A549 treated with Mapracorat at 1 μM for 4 hours (cell line): ENCODE measurements around the gene SPRR5. TPM values are rescaled to one million over a fixed set of nuclear protein-coding genes. Genes with fewer than 3 reads are reported as not detected.

Source experiments
- total RNA-seq: library from RNA; stranded (reverse); fragments of 200-300 nt; extraction: Qiagen RNA extraction; gene quantifications from 5 replicates; pipeline ENCODE4 v1.2.3, GENCODE V29; 2022

Gene SPRR5
- total RNA-seq: not detected in 5 replicates

GRCh38 chr1:152946651-152947256 lies at the start of gene SPRR5:
SPRR5 (plus strand) TSS chr1:152947206; CDS start chr1:152948555, 1,349 bp downstream.

GRCh38 chr1:152907686-152908601 lies 39.1 kb upstream of the SPRR5 start, which contains the start of gene IVL:
IVL (plus strand) TSS chr1:152908546; CDS start chr1:152909798, 1,252 bp downstream.

GRCh38 chr1:152970495-152970894 lies 23.5 kb downstream of the SPRR5 start, which contains the start of gene SPRR4:
SPRR4 (plus strand) TSS chr1:152970648; CDS start chr1:152971891, 1,243 bp downstream.

GRCh38 chr1:152983743-152984142 lies 36.7 kb downstream of the SPRR5 start, which contains the start of gene SPRR1A:
SPRR1A (plus strand) TSS chr1:152984081; CDS start chr1:152985231, 1,150 bp downstream.

Other genes starting within 250 kb of the SPRR5 start
- not detected in 5 replicates for gene LCE2A, start 248.9 kb upstream of the SPRR5 start, total RNA-seq
- gene LCE4A, start 239.0 kb upstream of the SPRR5 start, total RNA-seq: not detected in 5 replicates
- gene KPRP, start 189.2 kb upstream of the SPRR5 start, total RNA-seq: not detected in 5 replicates
- gene LCE1F, start 172.1 kb upstream of the SPRR5 start, total RNA-seq: not detected in 5 replicates
- gene LCE1E, start 160.9 kb upstream of the SPRR5 start, total RNA-seq: 0.18 TPM in 1 of 5 replicates, not detected in the others
- not detected in 5 replicates for gene LCE1D, start 150.5 kb upstream of the SPRR5 start, total RNA-seq
- not detected in 5 replicates for gene LCE1C, start 140.6 kb upstream of the SPRR5 start, total RNA-seq
- gene LCE1B, start 135.2 kb upstream of the SPRR5 start, total RNA-seq: not detected in 5 replicates
- gene LCE1A, start 119.7 kb upstream of the SPRR5 start, total RNA-seq: not detected in 5 replicates
- gene LCE6A, start 104.3 kb upstream of the SPRR5 start, total RNA-seq: not detected in 5 replicates
- gene LCE7A, start 87.2 kb upstream of the SPRR5 start, total RNA-seq: not detected in 5 replicates
- not detected in 5 replicates for gene SMCP, start 68.9 kb upstream of the SPRR5 start, total RNA-seq
- 0.06 to 0.13 TPM (median 0.10 TPM) in 3 of 5 replicates, not detected in the others for gene IVL, start 38.7 kb upstream of the SPRR5 start, total RNA-seq
- gene SPRR4, start 23.4 kb downstream of the SPRR5 start, total RNA-seq: not detected in 5 replicates
- gene SPRR1A, start 36.9 kb downstream of the SPRR5 start, total RNA-seq: not detected in 5 replicates
- gene SPRR3, start 54.5 kb downstream of the SPRR5 start, total RNA-seq: not detected in 5 replicates
- not detected in 5 replicates for gene SPRR1B, start 84.0 kb downstream of the SPRR5 start, total RNA-seq
- not detected in 5 replicates for gene SPRR2D, start 93.9 kb downstream of the SPRR5 start, total RNA-seq
- not detected in 5 replicates for gene SPRR2A, start 110.3 kb downstream of the SPRR5 start, total RNA-seq
- gene SPRR2B, start 124.4 kb downstream of the SPRR5 start, total RNA-seq: not detected in 5 replicates
- not detected in 5 replicates for gene SPRR2E, start 147.3 kb downstream of the SPRR5 start, total RNA-seq
- gene SPRR2F, start 166.3 kb downstream of the SPRR5 start, total RNA-seq: not detected in 5 replicates
- gene SPRR2G, start 203.7 kb downstream of the SPRR5 start, total RNA-seq: not detected in 5 replicates